ENCODE measurements around the gene PRLH.

Gene PRLH

GRCh38 chr2:237599465-237600110, 33.2 kb downstream of the PRLH start:
- no peak overlapping the region for H3K4me3 ChIP-seq (ENCODE audit: low read depth, low read length)
- H3K27ac ChIP-seq: no peak overlapping the region
- H3K27me3 ChIP-seq (replicated peaks): no peaks in the 10 kb centered on the region
- TF ChIP-seq, protein P1, sequence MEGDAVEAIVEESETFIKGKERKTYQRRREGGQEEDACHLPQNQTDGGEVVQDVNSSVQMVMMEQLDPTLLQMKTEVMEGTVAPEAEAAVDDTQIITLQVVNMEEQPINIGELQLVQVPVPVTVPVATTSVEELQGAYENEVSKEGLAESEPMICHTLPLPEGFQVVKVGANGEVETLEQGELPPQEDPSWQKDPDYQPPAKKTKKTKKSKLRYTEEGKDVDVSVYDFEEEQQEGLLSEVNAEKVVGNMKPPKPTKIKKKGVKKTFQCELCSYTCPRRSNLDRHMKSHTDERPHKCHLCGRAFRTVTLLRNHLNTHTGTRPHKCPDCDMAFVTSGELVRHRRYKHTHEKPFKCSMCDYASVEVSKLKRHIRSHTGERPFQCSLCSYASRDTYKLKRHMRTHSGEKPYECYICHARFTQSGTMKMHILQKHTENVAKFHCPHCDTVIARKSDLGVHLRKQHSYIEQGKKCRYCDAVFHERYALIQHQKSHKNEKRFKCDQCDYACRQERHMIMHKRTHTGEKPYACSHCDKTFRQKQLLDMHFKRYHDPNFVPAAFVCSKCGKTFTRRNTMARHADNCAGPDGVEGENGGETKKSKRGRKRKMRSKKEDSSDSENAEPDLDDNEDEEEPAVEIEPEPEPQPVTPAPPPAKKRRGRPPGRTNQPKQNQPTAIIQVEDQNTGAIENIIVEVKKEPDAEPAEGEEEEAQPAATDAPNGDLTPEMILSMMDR (IDR thresholded peaks at IDR 0.05; ENCODE audit: low read depth, low read length, missing control alignments): no peak
- H3K36me3 ChIP-seq (replicated peaks): no peaks in the 10 kb centered on the region
- in situ Hi-C loops (cut with HindIII; ENCODE audit: low pct_ligation_motif_present, low sequenced_read_pairs): no loop called here
- no peak for DNase-seq

GRCh38 chr2:237600205-237600846, 34.0 kb downstream of the PRLH start:
- Histone ChIP-seq H3K36me3 (replicated peaks) (no peaks in the 10 kb centered on the region), H3K4me3 (ENCODE audit: low read depth, low read length) (no peak overlapping the region), H3K27me3 (replicated peaks) (no peaks in the 10 kb centered on the region), H3K27ac (no peak overlapping the region)
- DNase-seq: peak; percentile 45
- in situ Hi-C loops (cut with HindIII; ENCODE audit: low pct_ligation_motif_present, low sequenced_read_pairs): no loop called here
- TF ChIP-seq, protein P1 (IDR thresholded peaks at IDR 0.05; ENCODE audit: low read depth, low read length, missing control alignments): peak; percentile 41

DNA sequence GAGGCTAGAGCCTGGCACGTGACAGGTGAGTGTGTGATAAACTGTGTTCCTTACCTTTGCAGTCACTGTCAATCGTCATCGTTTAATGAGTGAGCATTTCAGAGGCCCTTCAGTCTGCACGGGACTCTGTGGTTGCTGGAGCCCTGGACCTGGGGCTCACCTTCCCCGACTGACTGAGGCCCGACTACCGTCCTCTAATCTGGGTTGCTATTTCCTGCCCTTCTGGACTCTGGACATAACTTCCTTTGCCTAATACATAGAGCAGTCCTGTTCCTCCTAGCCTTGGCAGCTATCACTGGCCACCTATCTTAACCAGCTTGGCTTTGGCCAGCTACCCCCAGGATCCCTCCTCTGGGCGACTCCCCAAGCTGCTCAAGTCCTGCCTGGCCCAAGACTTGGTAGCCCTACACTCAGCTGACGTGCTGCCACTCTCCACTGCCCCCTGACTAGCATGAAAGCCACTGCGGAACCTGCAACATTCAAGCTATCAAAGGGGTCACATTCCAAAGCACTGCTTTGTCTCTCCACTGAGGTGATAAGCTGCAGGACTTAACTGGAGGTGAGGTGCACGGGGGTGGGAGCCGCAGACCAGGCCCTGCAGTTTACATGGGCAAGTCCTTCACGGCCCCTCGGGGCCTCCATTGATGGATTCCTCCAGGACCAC, 35.2 kb downstream of the PRLH start:
- in situ Hi-C loops (cut with HindIII; ENCODE audit: low pct_ligation_motif_present, low sequenced_read_pairs): no loop called here
- no peak overlapping the region for H3K4me3 ChIP-seq (ENCODE audit: low read depth, low read length)
- TF ChIP-seq, protein P1 (IDR thresholded peaks at IDR 0.05; ENCODE audit: low read depth, low read length, missing control alignments): peak; percentile 25

DNA sequence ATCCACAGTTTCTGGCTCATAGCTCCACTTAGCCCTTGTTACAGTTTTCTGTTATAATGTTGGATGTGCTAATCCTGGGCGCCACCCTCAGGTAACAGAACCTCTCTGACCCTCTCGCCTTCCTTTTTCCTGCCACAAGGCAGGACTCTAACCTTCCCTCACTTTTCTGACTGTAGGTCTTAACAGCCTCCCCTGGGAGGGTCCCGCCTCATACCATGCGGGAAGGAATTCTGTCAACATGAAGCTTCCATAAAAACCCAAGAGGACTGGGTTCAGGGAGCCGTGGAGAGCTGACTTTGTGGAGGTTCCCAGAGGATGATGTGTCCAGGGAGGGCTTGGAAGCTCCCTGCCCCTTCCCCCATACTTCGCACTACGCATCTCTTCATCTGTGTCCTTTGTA, 36.0 kb downstream of the PRLH start:
- in situ Hi-C loops (cut with HindIII; ENCODE audit: low pct_ligation_motif_present, low sequenced_read_pairs): no loop called here
- no peaks in the 10 kb centered on the region for H3K36me3 ChIP-seq (replicated peaks)
- DNase-seq: no peak
- H3K27me3 ChIP-seq (replicated peaks): no peaks in the 10 kb centered on the region
- TF ChIP-seq, protein P1 (IDR thresholded peaks at IDR 0.05; ENCODE audit: low read depth, low read length, missing control alignments): no peak
- H3K27ac ChIP-seq: no peak overlapping the region
- H3K4me3 ChIP-seq (ENCODE audit: low read depth, low read length): no peak overlapping the region

More for the DNA sequence above, 35.2 kb downstream of the PRLH start:
- Histone ChIP-seq H3K36me3 (replicated peaks) (no peaks in the 10 kb centered on the region), H3K27ac (no peak overlapping the region), H3K27me3 (replicated peaks) (no peaks in the 10 kb centered on the region)
- DNase-seq: no peak

- Histone ChIP-seq H3K4me3 (ENCODE audit: low read depth, low read length) (no peak overlapping the region), H3K27ac (peak overlapping the region; percentile 82)
- in situ Hi-C loops (cut with HindIII; ENCODE audit: low pct_ligation_motif_present, low sequenced_read_pairs): no loop called here
Measured at GRCh38 chr2:237603049-237603717, 36.8 kb downstream of the PRLH start.

More at GRCh38 chr2:237603049-237603717, 36.8 kb downstream of the PRLH start:
- TF ChIP-seq, protein P1 (IDR thresholded peaks at IDR 0.05; ENCODE audit: low read depth, low read length, missing control alignments): no peak
- no peak for DNase-seq
- Histone ChIP-seq H3K36me3 (replicated peaks) (no peaks in the 10 kb centered on the region), H3K27me3 (replicated peaks) (no peaks in the 10 kb centered on the region)
